OCI-LY7 (cell line): ENCODE results near the gene PLPPR3. TPM values are rescaled to one million over a fixed set of nuclear protein-coding genes. Genes with fewer than 3 reads are reported as not detected.

Experiments used
- BruUV-seq: library from RNA; stranded (reverse); fragments of 400-500 nt; replicated peaks from 2 replicates; lab custom pipeline; 2021; lab: Mats Ljungman, UMichigan
- CTCF ChIA-PET: fragments of 300-600 bp; sonication (Branson Sonifier 250); formaldehyde crosslinking; loops from one replicate; lab custom pipeline; 2022; ENCODE audit warnings: antibody characterized with exemption; ENCODE audit not compliant: unreplicated experiment; lab: Charles Lee
- POLR2A ChIA-PET: fragments of 300-600 bp; sonication (Branson Sonifier 250); formaldehyde crosslinking; loops from one replicate; lab custom pipeline; 2022; ENCODE audit warnings: antibody characterized with exemption; lab: Charles Lee
- DNase-seq: peaks from one replicate; pipeline ENCODE4 v3.0.0-alpha.2; 2015; ENCODE audit warnings: low spot score
- H2AFZ ChIP-seq: fragments of 200-600 bp; sonication (generic), shearing (Covaris generic); 2 replicates; pipeline ENCODE4 v1.6.1; 2014; ENCODE audit warnings: mild to moderate bottlenecking, antibody characterized with exemption, low read length, moderate library complexity
- H3K27ac ChIP-seq: fragments of 200-600 bp; sonication (generic); 2 replicates; pipeline ENCODE4 v1.5.1; 2014; ENCODE audit warnings: mixed run types, low read depth, mild to moderate bottlenecking, moderate library complexity, low read length, inconsistent platforms; ENCODE audit not compliant: poor library complexity, severe bottlenecking
- H3K36me3 ChIP-seq: fragments of 200-600 bp; sonication (generic); 2 replicates; pipeline ENCODE4 v1.6.1; 2014; ENCODE audit warnings: mild to moderate bottlenecking, antibody characterized with exemption, low read length, moderate library complexity, mixed read lengths; ENCODE audit not compliant: insufficient read depth
- H3K4me1 ChIP-seq: fragments of 200-600 bp; sonication (generic); 2 replicates; pipeline ENCODE4 v1.5.1; 2014; ENCODE audit warnings: mild to moderate bottlenecking, low read length; ENCODE audit not compliant: insufficient read depth, poor library complexity, severe bottlenecking
- H3K4me2 ChIP-seq: fragments of 200-600 bp; sonication (generic); 2 replicates; pipeline ENCODE4 v1.6.1; 2014; ENCODE audit warnings: mild to moderate bottlenecking, low read length
- H3K4me3 ChIP-seq: fragments of 200-600 bp; sonication (generic); 2 replicates; pipeline ENCODE4 v1.5.1; 2014; ENCODE audit warnings: mild to moderate bottlenecking, low read depth, low read length; ENCODE audit not compliant: poor library complexity, severe bottlenecking
- H3K79me2 ChIP-seq: fragments of 200-600 bp; sonication (generic); 2 replicates; pipeline ENCODE4 v1.6.1; 2016; ENCODE audit warnings: low read depth, mild to moderate bottlenecking, low read length, moderate library complexity, mixed read lengths; ENCODE audit not compliant: insufficient read depth
- H3K9me2 ChIP-seq: fragments of 200-600 bp; sonication (generic); 2 replicates; pipeline ENCODE4 v1.6.1; 2016; ENCODE audit warnings: mild to moderate bottlenecking, low read length, mixed read lengths; ENCODE audit not compliant: insufficient read depth
- H3K9me3 ChIP-seq: fragments of 200-600 bp; sonication (generic); 2 replicates; pipeline ENCODE4 v1.6.1; 2014; ENCODE audit warnings: mild to moderate bottlenecking, mixed run types, low read length, mixed read lengths
- H4K20me1 ChIP-seq: fragments of 200-600 bp; sonication (generic); 2 replicates; pipeline ENCODE4 v1.6.1; 2014; ENCODE audit warnings: mild to moderate bottlenecking, antibody characterized with exemption, low read length, moderate library complexity, mixed read lengths; ENCODE audit not compliant: insufficient read depth
- CTCF ChIP-seq: fragments of 200-600 bp; sonication (generic); conservative IDR thresholded peaks from 2 replicates; pipeline ENCODE4 v1.5.1; 2014; ENCODE audit warnings: mild to moderate bottlenecking, antibody characterized with exemption, low read length, moderate library complexity, mixed read lengths
- EZH2phosphoT487 ChIP-seq: fragments of 200-600 bp; sonication (generic); IDR thresholded peaks from 2 replicates; pipeline ENCODE4 v1.6.1; 2018; ENCODE audit warnings: low read depth, borderline replicate concordance, mild to moderate bottlenecking, mixed run types, antibody characterized with exemption, low read length, moderate library complexity, mixed read lengths
- intact Hi-C: fragments of 100-400 bp; cut with micrococcal nuclease; formaldehyde crosslinking; loops from one replicate; pipeline ENCODE4 v1.10.0; 2022; ENCODE audit not compliant: unreplicated experiment
- total RNA-seq, 2 experiments: library from RNA; depleted of rRNA in 1 of 2; stranded (reverse); fragments of >200 nt in 1 of 2; shearing (Covaris generic) in 1 of 2; gene quantifications; 2 replicates each; pipeline ENCODE4 v1.2.3, GENCODE V29; 2014 to 2022

PLPPR3 gene
- total RNA-seq, 2 experiments from 2014 or later = not detected

GRCh38 chr19:827710-828321 is 6.1 kb upstream of the PLPPR3 start, which contains the start of gene AZU1:
Gene AZU1, plus strand, starts transcription at chr19:827837. Its CDS starts 10 bp downstream, at chr19:827847.
- no peak for DNase-seq
- intact Hi-C loops = no loop called here
- Histone ChIP-seq H3K4me2 (no peak within 1 kb of the TSS), H3K9me3 (no peaks in the 10 kb centered on the region), H3K36me3 (no peaks in the 10 kb centered on the region), H3K4me3 (no peak within 1 kb of the TSS), H3K27ac (no peak within 1 kb of the TSS), H3K4me1 (no peaks in the 10 kb centered on the region), H4K20me1 (no peaks in the 10 kb centered on the region), H3K9me2 (no peaks in the 10 kb centered on the region), H2AFZ (no peak within 1 kb of the TSS), H3K79me2 (no peaks in the 10 kb centered on the region)
- ChIA-PET CTCF (no interaction called here), POLR2A (no interaction called here)
- no TSS peak for BruUV-seq
- TF ChIP-seq CTCF (no peak), EZH2phosphoT487 (no peak)

GRCh38 chr19:827314-827709 is 5.6 kb upstream of the PLPPR3 start:
- no peaks in the 10 kb centered on the region for H3K36me3 ChIP-seq
- no peak overlapping the region for H2AFZ ChIP-seq

More at GRCh38 chr19:827314-827709, 5.6 kb upstream of the PLPPR3 start:
- no peak for TF ChIP-seq EZH2phosphoT487
- TF ChIP-seq CTCF = no peak
- ChIA-PET POLR2A (no interaction called here), CTCF (no interaction called here)
- Histone ChIP-seq H3K9me3 (no peaks in the 10 kb centered on the region), H3K9me2 (no peaks in the 10 kb centered on the region), H4K20me1 (no peaks in the 10 kb centered on the region), H3K4me1 (no peaks in the 10 kb centered on the region), H3K4me2 (no peak overlapping the region), H3K27ac (no peak overlapping the region), H3K4me3 (no peak overlapping the region), H3K79me2 (no peaks in the 10 kb centered on the region)
- BruUV-seq = no TSS peak
- intact Hi-C loops = no loop called here
- no peak for DNase-seq
